Esophagus squamous epithelium (tissue), 4 donors: Measurements from ENCODE around the gene ADGRG4.

Experiments used
- POLR2A ChIP-seq, 4 donors: fragments of 450-650 bp; IDR thresholded peaks; one replicate each; pipeline ENCODE4 v1.6.1; 2017; ENCODE audit warnings: antibody characterized with exemption in 4 of 4, mild to moderate bottlenecking in 4 of 4, moderate library complexity in 3 of 4
- TF ChIP-seq, protein P1 (sequence below), 6 experiments: fragments of 450-650 bp in 4 of 6; fragments of 200-600 bp in 2 of 6; sonication (generic) in 2 of 6; IDR thresholded peaks; one replicate each; pipeline ENCODE4 v1.5.1; 2016 to 2019; ENCODE audit warnings: antibody characterized with exemption in 6 of 6, mild to moderate bottlenecking in 4 of 6, moderate library complexity in 4 of 6

- TF ChIP-seq, protein P1, sequence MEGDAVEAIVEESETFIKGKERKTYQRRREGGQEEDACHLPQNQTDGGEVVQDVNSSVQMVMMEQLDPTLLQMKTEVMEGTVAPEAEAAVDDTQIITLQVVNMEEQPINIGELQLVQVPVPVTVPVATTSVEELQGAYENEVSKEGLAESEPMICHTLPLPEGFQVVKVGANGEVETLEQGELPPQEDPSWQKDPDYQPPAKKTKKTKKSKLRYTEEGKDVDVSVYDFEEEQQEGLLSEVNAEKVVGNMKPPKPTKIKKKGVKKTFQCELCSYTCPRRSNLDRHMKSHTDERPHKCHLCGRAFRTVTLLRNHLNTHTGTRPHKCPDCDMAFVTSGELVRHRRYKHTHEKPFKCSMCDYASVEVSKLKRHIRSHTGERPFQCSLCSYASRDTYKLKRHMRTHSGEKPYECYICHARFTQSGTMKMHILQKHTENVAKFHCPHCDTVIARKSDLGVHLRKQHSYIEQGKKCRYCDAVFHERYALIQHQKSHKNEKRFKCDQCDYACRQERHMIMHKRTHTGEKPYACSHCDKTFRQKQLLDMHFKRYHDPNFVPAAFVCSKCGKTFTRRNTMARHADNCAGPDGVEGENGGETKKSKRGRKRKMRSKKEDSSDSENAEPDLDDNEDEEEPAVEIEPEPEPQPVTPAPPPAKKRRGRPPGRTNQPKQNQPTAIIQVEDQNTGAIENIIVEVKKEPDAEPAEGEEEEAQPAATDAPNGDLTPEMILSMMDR (IDR thresholded peaks at IDR 0.05), result no peak
- TF ChIP-seq POLR2A (IDR thresholded peaks at IDR 0.05), result no peak
Observed at GRCh38 chrX:136303041-136303440, 2.3 kb downstream of the ADGRG4 start.
